Mesodermal cell (in vitro differentiated cells): ENCODE measurements around the gene SERBP1.

Experiments used
- H3K27ac ChIP-seq: 2 replicates; pipeline ENCODE4 v1.7.0; 2013; ENCODE audit warnings: mild to moderate bottlenecking, low read depth, low read length, moderate library complexity; ENCODE audit not compliant: severe bottlenecking
- H3K36me3 ChIP-seq: 2 replicates; pipeline ENCODE4 v1.7.1; 2013; ENCODE audit warnings: mild to moderate bottlenecking, low read length, moderate library complexity; ENCODE audit not compliant: control insufficient read depth, insufficient read depth
- H3K4me1 ChIP-seq: one replicate; pipeline ENCODE4 v1.7.1; 2013; ENCODE audit warnings: mild to moderate bottlenecking, low read length; ENCODE audit not compliant: insufficient read depth, control insufficient read depth, poor library complexity, severe bottlenecking
- H3K4me3 ChIP-seq: 2 replicates; pipeline ENCODE4 v1.7.0; 2013; ENCODE audit warnings: low read length, control low read depth, mild to moderate bottlenecking; ENCODE audit not compliant: insufficient read depth, poor library complexity, severe bottlenecking; ENCODE audit errors: extremely low read depth
- H3K9me3 ChIP-seq: 2 replicates; pipeline ENCODE4 v1.7.1; 2013; ENCODE audit warnings: mild to moderate bottlenecking, low read length, moderate library complexity; ENCODE audit not compliant: control insufficient read depth
- WGBS, 2 experiments: methylation state at CpG; one replicate each; pipeline ENCODE4 v1.1.5; 2013; ENCODE audit warnings: missing lambda C conversion rate in 2 of 2; ENCODE audit not compliant: insufficient coverage in 2 of 2; 5-methylcytosine and 5-hydroxymethylcytosine counted together

Gene SERBP1

DNA sequence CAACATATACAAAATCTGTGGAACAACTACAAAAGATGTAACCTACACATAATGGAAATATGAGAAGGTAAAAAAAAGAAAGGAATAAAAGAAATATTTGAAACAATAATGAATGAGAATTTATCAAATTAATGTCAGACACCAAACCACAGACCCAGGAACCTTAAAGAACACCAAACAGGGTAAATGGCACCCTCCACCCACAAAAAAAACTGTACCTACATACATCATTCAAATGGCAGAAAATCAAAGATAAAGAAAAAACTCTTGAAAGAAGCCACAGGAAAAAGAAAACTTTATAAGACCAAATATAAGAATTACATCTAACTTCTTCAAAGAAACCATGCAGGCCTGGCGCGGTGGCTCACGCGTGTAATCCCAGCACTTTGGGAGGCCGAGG, 68.6 kb downstream of the SERBP1 start:
- 94 to 98% methylated on average over 5 of the region's 5 CpGs for WGBS, 2 experiments
- H3K36me3 ChIP-seq: no peaks in the 10 kb centered on the region
- no peaks in the 10 kb centered on the region for H3K4me1 ChIP-seq
- H3K9me3 ChIP-seq: no peaks in the 10 kb centered on the region
- H3K27ac ChIP-seq: no peak overlapping the region
- H3K4me3 ChIP-seq: no peak overlapping the region

DNA sequence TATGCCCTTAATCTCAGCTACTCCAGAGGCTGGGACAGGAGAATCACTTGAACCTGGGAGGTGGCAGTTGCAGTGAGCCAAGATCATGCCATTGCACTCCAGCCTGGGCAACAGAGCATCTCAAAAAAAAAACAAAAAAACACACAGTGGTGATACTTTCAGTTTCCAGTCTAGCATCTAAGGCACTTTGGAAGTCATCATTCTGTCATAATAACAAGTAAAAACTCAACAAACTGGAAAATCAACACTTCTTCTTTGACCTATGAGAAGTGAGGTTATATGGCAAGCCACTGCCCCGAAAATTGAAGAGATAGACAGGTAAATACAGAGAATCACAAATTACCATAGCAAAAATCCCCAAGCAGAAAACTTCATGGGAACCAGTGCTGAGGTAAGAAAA, 70.6 kb downstream of the SERBP1 start:
- no peaks in the 10 kb centered on the region for H3K36me3 ChIP-seq
- WGBS, 2 experiments: 100% methylated on average over 1 of the region's 1 CpG; no CpG with 5 or more reads in 1 of the 2 experiments

More for the DNA sequence above, 70.6 kb downstream of the SERBP1 start:
- no peak overlapping the region for H3K4me3 ChIP-seq
- no peak overlapping the region for H3K27ac ChIP-seq
- no peaks in the 10 kb centered on the region for H3K4me1 ChIP-seq
- H3K9me3 ChIP-seq: no peaks in the 10 kb centered on the region
